Activated CD4-positive, CD25-positive, alpha-beta regulatory T cell (primary cell): ENCODE results near the gene TRIM25.

Source experiments
- DNase-seq, 4 experiments: peaks; one replicate each; lab custom pipeline; 2025; lab: John Stamatoyannopoulos, UW

TRIM25 gene

GRCh38 chr17:56867948-56868376 is 45.9 kb downstream of the TRIM25 start:
- no peak for DNase-seq

- no peak for DNase-seq
These were observed 47.4 kb downstream of the TRIM25 start for GRCh38 chr17:56866496-56866895.

- DNase-seq: no peak
These were observed 47.8 kb downstream of the TRIM25 start for GRCh38 chr17:56866076-56866475.

- DNase-seq: no peak
These were observed 49.9 kb downstream of the TRIM25 start for GRCh38 chr17:56863974-56864373.

- no peak for DNase-seq
These were observed 52.0 kb downstream of the TRIM25 start for GRCh38 chr17:56861899-56862298.

GRCh38 chr17:56851008-56851407 is 62.8 kb downstream of the TRIM25 start:
- no peak for DNase-seq

- no peak for DNase-seq
These were observed 63.3 kb downstream of the TRIM25 start for GRCh38 chr17:56850591-56850990.

GRCh38 chr17:56849131-56849530 is 64.7 kb downstream of the TRIM25 start:
- DNase-seq: no peak

- no peak for DNase-seq
These were observed 66.7 kb downstream of the TRIM25 start for GRCh38 chr17:56847106-56847505.

GRCh38 chr17:56845934-56846333 is 67.9 kb downstream of the TRIM25 start:
- no peak for DNase-seq

- no peak for DNase-seq
These were observed 71.3 kb downstream of the TRIM25 start for GRCh38 chr17:56842577-56842976.

- no peak for DNase-seq
These were observed 75.2 kb downstream of the TRIM25 start for GRCh38 chr17:56838687-56839086.
